B cell (primary cell): ENCODE results near the gene RNASE13. TPM values are rescaled to one million over a fixed set of nuclear protein-coding genes. Genes with fewer than 3 reads are reported as not detected.

ENCODE experiments used
- ATAC-seq: fragments of 200-7000 bp; cut with Tn5 transposase; one replicate; pipeline ENCODE4 v1.10.0; 2021; ENCODE audit warnings: low read depth, mild to moderate bottlenecking, moderate number of reproducible peaks, moderate library complexity
- CTCF ChIA-PET: fragments of 350-600 bp; sonication (Branson Sonifier 250); formaldehyde crosslinking; loops from one replicate; lab custom pipeline; 2021; ENCODE audit warnings: antibody characterized with exemption, inconsistent platforms; lab: Charles Lee
- POLR2A ChIA-PET: fragments of 350-600 bp; sonication (Branson Sonifier 250); formaldehyde crosslinking; loops from one replicate; lab custom pipeline; 2021; ENCODE audit warnings: antibody characterized with exemption; lab: Charles Lee
- DNase-seq: peaks from one replicate; pipeline ENCODE4 v3.0.0; 2013
- H2AFZ ChIP-seq: 2 replicates; pipeline ENCODE4 v1.6.1; 2012; ENCODE audit warnings: mild to moderate bottlenecking, low read depth, low read length; ENCODE audit not compliant: insufficient read depth, poor library complexity, severe bottlenecking
- H3K27ac ChIP-seq, 2 donors: 1 replicate in 1 of 2; 2 replicates in 1 of 2; pipeline ENCODE4 v1.5.1; 2012 to 2013; ENCODE audit warnings: low read length in 2 of 2, mild to moderate bottlenecking in 2 of 2, moderate library complexity in 1 of 2
- H3K27me3 ChIP-seq, 4 experiments: fragments of 200-600 bp in 1 of 4; sonication (generic) in 1 of 4; replicated peaks in 1 of 4; 1 replicate in 2 of 4; 2 replicates in 2 of 4; pipeline versions ENCODE4 v1.6.1 to v1.7.0; 2013 to 2016; ENCODE audit warnings: low read length in 3 of 4, mild to moderate bottlenecking in 2 of 4, mixed read lengths in 1 of 4, moderate library complexity in 1 of 4; ENCODE audit not compliant: insufficient read depth in 4 of 4, control insufficient read depth in 3 of 4; ENCODE audit errors: control extremely low read depth in 1 of 4
- H3K36me3 ChIP-seq, 2 experiments: replicated peaks in 1 of 2; 1 replicate in 1 of 2; 2 replicates in 1 of 2; pipeline versions ENCODE4 v1.6.1 to v1.7.1; 2013; ENCODE audit warnings: low read length in 1 of 2; ENCODE audit not compliant: insufficient read depth in 2 of 2, control insufficient read depth in 1 of 2; ENCODE audit errors: control extremely low read depth in 1 of 2, extremely low read depth in 1 of 2
- H3K4me1 ChIP-seq, 2 donors: fragments of 200-600 bp in 1 of 2; sonication (generic) in 1 of 2; 1 replicate in 1 of 2; 2 replicates in 1 of 2; pipeline versions ENCODE4 v1.5.1 to v1.6.1; 2013 to 2017; ENCODE audit warnings: low read length in 2 of 2; ENCODE audit not compliant: control insufficient read depth in 2 of 2, insufficient read depth in 2 of 2
- H3K4me2 ChIP-seq: replicated peaks from 2 replicates; pipeline ENCODE3; 2012; ENCODE audit warnings: mild to moderate bottlenecking, low read depth, low read length; ENCODE audit not compliant: poor library complexity, severe bottlenecking
- H3K4me3 ChIP-seq, 5 experiments: fragments of 200-600 bp in 1 of 5; sonication (generic) in 1 of 5; 1 replicate in 3 of 5; 2 replicates in 2 of 5; pipeline versions ENCODE4 v1.5.1 to v1.7.0; 2011 to 2016; ENCODE audit warnings: low read length in 4 of 5, mild to moderate bottlenecking in 4 of 5, low read depth in 2 of 5, control low read depth in 1 of 5, moderate library complexity in 1 of 5; ENCODE audit not compliant: insufficient read depth in 1 of 5; ENCODE audit errors: control extremely low read depth in 1 of 5, extremely low read depth in 1 of 5
- H3K79me2 ChIP-seq: fragments of 200-600 bp; sonication (generic); one replicate; pipeline ENCODE4 v1.6.0; 2016; ENCODE audit warnings: low read length; ENCODE audit not compliant: control insufficient read depth, insufficient read depth
- H3K9ac ChIP-seq: fragments of 200-600 bp; sonication (generic); 2 replicates; pipeline ENCODE4 v1.6.1; 2017; ENCODE audit warnings: mild to moderate bottlenecking, low read length, moderate library complexity
- H3K9me3 ChIP-seq, 3 donors: one replicate each; pipeline versions ENCODE4 v1.6.1 to v1.7.1; 2013; ENCODE audit warnings: low read length in 2 of 3; ENCODE audit not compliant: control insufficient read depth in 2 of 3, insufficient read depth in 1 of 3; ENCODE audit errors: control extremely low read depth in 1 of 3
- H4K20me1 ChIP-seq: 2 replicates; pipeline ENCODE4 v1.6.0; 2012; ENCODE audit warnings: mild to moderate bottlenecking, low read length; ENCODE audit not compliant: insufficient read depth, control insufficient read depth, poor library complexity, severe bottlenecking
- H3K27ac Mint-ChIP-seq: one replicate; pipeline ENCODE4 v1.8.0; 2021; ENCODE audit warnings: mixed read lengths
- H3K27me3 Mint-ChIP-seq: one replicate; pipeline ENCODE4 v1.8.0; 2021; ENCODE audit warnings: mixed read lengths
- H3K4me1 Mint-ChIP-seq: one replicate; pipeline ENCODE4 v1.8.0; 2021; ENCODE audit warnings: mixed read lengths
- H3K4me3 Mint-ChIP-seq: one replicate; pipeline ENCODE4 v1.8.0; 2021; ENCODE audit warnings: mixed read lengths
- H3K9me3 Mint-ChIP-seq: one replicate; pipeline ENCODE4 v1.8.0; 2022; ENCODE audit warnings: mixed read lengths; ENCODE audit not compliant: insufficient read depth
- CTCF ChIP-seq: fragments of 200-600 bp; IDR thresholded peaks from one replicate; pipeline ENCODE4 v1.8.0; 2022; ENCODE audit warnings: antibody characterized with exemption, mild to moderate bottlenecking
- EZH2 ChIP-seq: IDR thresholded peaks from 2 replicates; pipeline ENCODE4 v1.6.1; 2012; ENCODE audit warnings: borderline replicate concordance, low read depth, mild to moderate bottlenecking, moderate library complexity, low read length; ENCODE audit not compliant: insufficient read depth, poor library complexity, severe bottlenecking
- WGBS: methylation state at CpG from one replicate; pipeline ENCODE4 v1.1.5; 2013; ENCODE audit warnings: missing lambda C conversion rate; ENCODE audit not compliant: insufficient coverage; 5-methylcytosine and 5-hydroxymethylcytosine counted together
- intact Hi-C: fragments of 100-400 bp; cut with micrococcal nuclease; formaldehyde crosslinking; loops from one replicate; pipeline ENCODE4 v1.10.0; 2022
- polyA plus RNA-seq: library from polyadenylated mRNA; depleted of rRNA; stranded (reverse); fragments of >200 nt; gene quantifications from 2 replicates; pipeline ENCODE4 v1.2.3, GENCODE V29; 2012
- total RNA-seq, 2 donors: library from RNA; stranded (reverse); fragments of 120-200 nt in 1 of 2; gene quantifications; 1 replicate in 1 of 2; 2 replicates in 1 of 2; pipeline versions ENCODE4 v1.2.3 to v1.2.4, GENCODE V29; 2013 to 2022

RNASE13 gene
- total and polyA plus RNA-seq, 2 donors (not counting 1 experiment from before 2014, with no cell fraction given) = not detected

DNA sequence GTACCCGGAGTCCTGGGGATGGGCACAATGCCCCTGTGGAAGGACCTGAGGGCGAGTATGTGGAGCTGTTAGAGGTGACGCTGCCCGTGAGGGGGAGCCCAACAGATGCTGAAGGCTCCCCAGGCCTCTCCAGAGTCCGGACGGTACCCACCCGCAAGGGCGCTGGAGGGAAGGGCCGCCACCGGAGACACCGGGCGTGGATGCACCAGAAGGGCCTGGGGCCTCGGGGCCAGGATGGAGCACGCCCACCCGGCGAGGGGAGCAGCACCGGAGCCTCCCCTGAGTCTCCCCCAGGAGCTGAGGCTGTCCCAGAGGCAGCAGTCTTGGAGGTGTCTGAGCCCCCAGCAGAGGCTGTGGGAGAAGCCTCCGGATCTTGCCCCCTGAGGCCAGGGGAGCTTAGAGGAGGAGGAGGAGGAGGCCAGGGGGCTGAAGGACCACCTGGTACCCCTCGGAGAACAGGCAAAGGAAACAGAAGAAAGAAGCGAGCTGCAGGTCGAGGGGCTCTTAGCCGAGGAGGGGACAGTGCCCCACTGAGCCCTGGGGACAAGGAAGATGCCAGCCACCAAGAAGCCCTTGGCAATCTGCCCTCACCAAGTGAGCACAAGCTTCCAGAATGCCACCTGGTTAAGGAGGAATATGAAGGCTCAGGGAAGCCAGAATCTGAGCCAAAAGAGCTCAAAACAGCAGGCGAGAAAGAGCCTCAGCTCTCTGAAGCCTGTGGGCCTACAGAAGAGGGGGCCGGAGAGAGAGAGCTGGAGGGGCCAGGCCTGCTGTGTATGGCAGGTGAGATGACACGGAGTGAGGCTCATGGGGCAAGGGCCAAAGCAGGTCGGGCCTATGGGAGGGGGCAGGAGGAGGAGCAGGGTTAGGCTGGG, 40.0 kb upstream of the RNASE13 start:
- Histone ChIP-seq H2AFZ (no peak overlapping the region), H3K27me3 (peaks cover 0 to 34% (median 8%) of the 10 kb centered on the region in 4 experiments), H3K27ac (no peak overlapping the region), H3K79me2 (no peaks in the 10 kb centered on the region), H3K4me3 (no peak overlapping the region), H3K4me2 (no peak overlapping the region), H3K4me1 (peaks cover 22 to 26% of the 10 kb centered on the region in 2 donors), H3K9ac (no peak overlapping the region), H3K36me3 (no peaks in the 10 kb centered on the region), H4K20me1 (no peaks in the 10 kb centered on the region), H3K9me3 (peaks cover 0 to 8% (median 0%) of the 10 kb centered on the region in 3 donors)
- Mint-ChIP-seq H3K4me1 (peaks cover 32% of the 10 kb centered on the region), H3K27me3 (peaks cover 10% of the 10 kb centered on the region), H3K27ac (no peak overlapping the region), H3K4me3 (no peak overlapping the region), H3K9me3 (no peaks in the 10 kb centered on the region)
- TF ChIP-seq EZH2 = no peak
- no peak for TF ChIP-seq CTCF
- DNase-seq (no peak), ATAC-seq (no peak)
- intact Hi-C loops = no loop called here
- WGBS = 94% methylated on average over 24 of the region's 26 CpGs
- ChIA-PET POLR2A (no interaction called here), CTCF (interaction anchor here (0.6 to 6.2 kb wide), 4 partner anchors 32 to 173 kb away, joined by 3 to 133 read pairs (median 4); no protein-coding TSS in a partner anchor)

DNA sequence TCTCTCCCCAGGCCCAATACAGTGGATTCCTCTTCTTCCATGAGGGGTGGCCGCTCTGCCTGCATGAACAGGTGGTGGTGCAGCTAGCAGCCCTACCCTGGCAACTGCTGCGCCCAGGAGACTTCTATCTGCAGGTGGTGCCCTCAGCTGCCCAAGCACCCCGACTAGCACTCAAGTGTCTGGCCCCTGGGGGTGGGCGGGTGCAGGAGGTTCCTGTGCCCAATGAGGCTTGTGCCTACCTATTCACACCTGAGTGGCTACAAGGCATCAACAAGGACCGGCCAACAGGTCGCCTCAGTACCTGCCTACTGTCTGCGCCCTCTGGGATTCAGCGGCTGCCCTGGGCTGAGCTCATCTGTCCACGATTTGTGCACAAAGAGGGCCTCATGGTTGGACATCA, 39.3 kb upstream of the RNASE13 start:
- Histone ChIP-seq H3K4me1 (peaks cover 29 to 33% of the 10 kb centered on the region in 2 donors), H2AFZ (no peak overlapping the region), H3K4me2 (no peak overlapping the region), H3K36me3 (no peaks in the 10 kb centered on the region), H4K20me1 (no peaks in the 10 kb centered on the region), H3K9me3 (peaks cover 0 to 9% (median 0%) of the 10 kb centered on the region in 3 donors), H3K4me3 (no peak overlapping the region), H3K27me3 (peaks cover 0 to 41% (median 11%) of the 10 kb centered on the region in 4 experiments), H3K79me2 (no peaks in the 10 kb centered on the region), H3K27ac (no peak overlapping the region), H3K9ac (no peak overlapping the region)
- 86% methylated on average over 9 of the region's 9 CpGs for WGBS
- H3K27me3 Mint-ChIP-seq = peaks cover 13% of the 10 kb centered on the region
- no peaks in the 10 kb centered on the region for H3K9me3 Mint-ChIP-seq
- TF ChIP-seq EZH2 = no peak
- TF ChIP-seq CTCF = no peak
- no peak overlapping the region for H3K4me3 Mint-ChIP-seq
- ChIA-PET CTCF (interaction anchor here (0.6 to 6.2 kb wide), 3 partner anchors 17 to 174 kb away, joined by 3 to 133 read pairs (median 91); no protein-coding TSS in a partner anchor), POLR2A (no interaction called here)
- intact Hi-C loops = no loop called here
- ATAC-seq (no peak), DNase-seq (no peak)
- no peak overlapping the region for H3K27ac Mint-ChIP-seq
- H3K4me1 Mint-ChIP-seq = peaks cover 39% of the 10 kb centered on the region
